PC-3 (cell line): ENCODE measurements around the gene HDGFL3.

ENCODE experiments used
- EZH2phosphoT487 ChIP-seq: fragments of 300-600 bp; sonication (generic); IDR thresholded peaks from 2 replicates; pipeline ENCODE4 v1.6.1; 2018; ENCODE audit warnings: mild to moderate bottlenecking, antibody characterized with exemption, low read length, borderline replicate concordance
- TF ChIP-seq, protein P1 (sequence below): fragments of 300-600 bp; sonication (generic); conservative IDR thresholded peaks from 2 replicates; pipeline ENCODE4 v1.5.1; 2017; ENCODE audit warnings: antibody characterized with exemption, low read depth, mild to moderate bottlenecking, low read length

DNA sequence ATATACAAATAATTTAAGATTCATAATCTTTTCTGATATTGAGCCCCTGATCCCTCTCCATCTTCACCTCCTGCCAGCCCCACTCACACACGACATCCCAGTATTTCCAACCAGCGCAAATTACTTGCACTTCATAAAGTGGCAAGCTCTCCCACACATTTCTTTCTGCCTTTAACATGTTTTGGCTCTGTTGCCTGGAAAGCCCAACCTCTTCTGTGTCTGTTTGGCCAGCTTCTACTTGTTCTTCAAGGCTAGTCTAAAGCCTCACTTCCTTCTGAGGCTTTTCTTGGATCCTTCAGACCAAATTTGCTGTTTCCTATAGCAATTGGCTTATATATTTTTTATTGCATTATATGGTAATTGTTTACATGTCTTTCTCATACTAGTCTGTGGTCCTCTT lies 105.3 kb downstream of the HDGFL3 start:
- TF ChIP-seq, protein P1, sequence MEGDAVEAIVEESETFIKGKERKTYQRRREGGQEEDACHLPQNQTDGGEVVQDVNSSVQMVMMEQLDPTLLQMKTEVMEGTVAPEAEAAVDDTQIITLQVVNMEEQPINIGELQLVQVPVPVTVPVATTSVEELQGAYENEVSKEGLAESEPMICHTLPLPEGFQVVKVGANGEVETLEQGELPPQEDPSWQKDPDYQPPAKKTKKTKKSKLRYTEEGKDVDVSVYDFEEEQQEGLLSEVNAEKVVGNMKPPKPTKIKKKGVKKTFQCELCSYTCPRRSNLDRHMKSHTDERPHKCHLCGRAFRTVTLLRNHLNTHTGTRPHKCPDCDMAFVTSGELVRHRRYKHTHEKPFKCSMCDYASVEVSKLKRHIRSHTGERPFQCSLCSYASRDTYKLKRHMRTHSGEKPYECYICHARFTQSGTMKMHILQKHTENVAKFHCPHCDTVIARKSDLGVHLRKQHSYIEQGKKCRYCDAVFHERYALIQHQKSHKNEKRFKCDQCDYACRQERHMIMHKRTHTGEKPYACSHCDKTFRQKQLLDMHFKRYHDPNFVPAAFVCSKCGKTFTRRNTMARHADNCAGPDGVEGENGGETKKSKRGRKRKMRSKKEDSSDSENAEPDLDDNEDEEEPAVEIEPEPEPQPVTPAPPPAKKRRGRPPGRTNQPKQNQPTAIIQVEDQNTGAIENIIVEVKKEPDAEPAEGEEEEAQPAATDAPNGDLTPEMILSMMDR: no peak
- no peak for TF ChIP-seq EZH2phosphoT487
